SKM-1 treated with dmso at 0.1 percent for 144 hours (cell line): ENCODE measurements around the gene SYNDIG1L.
A peak's percentile ranks its signal among the peaks of the same experiment; 100 is the strongest.
"Not testable (repeated sequence)": the region's sequence is repeated elsewhere in the genome, so short reads cannot be mapped to it uniquely, and the experiment has no call there.

ENCODE experiments used
- DNase-seq: peaks from one replicate; lab custom pipeline; 2025; ENCODE audit not compliant: unreplicated experiment; lab: John Stamatoyannopoulos, UW

SYNDIG1L gene

DNA sequence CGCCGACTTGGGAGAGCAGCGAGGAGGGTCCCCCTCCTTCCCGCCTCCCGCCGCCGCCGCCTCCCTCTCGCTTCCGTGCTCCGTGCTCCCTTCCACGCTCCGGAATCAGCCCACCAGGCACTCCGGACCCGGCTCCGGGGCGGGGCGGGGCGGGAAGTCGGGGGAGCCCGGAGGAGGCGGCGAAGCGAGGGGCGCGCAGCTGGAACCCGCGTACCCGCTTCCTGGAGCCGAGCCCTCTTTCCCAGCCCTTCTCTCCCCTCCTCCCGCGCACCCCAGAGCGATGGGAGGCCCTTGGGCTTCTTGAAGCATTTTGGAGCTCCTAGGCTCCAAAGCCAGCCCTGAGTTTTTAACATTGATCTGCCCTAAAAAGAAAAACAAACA, at the start of gene SYNDIG1L:
Gene SYNDIG1L (minus strand): TSS at position 9 of the 381 bp plus-strand sequence. CDS start 16,466 bp downstream, outside the sequence.
- no peak for DNase-seq

- DNase-seq, result no peak
These were observed 49.7 kb upstream of the SYNDIG1L start for GRCh38 chr14:74475678-74476077.

DNA sequence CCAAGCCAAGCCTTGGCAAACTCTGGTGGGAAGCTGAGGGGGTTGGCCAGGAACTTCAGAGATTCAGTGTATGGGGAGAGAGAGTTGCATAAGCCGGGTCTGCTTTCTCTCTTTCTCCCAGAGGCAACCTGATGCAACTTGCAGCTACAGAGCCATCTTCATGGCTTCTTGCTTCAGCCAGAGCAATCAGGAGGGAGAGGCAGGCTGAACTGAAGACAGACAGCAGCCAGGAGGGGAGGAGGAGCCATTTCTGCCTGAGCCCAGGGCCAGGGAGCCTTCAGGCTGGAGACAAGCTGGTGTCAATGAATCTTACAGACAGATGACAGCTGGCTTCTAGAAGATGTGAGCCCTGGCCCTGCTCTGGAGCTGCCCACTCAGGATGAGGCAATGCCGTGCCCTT, 48.4 kb upstream of the SYNDIG1L start:
- DNase-seq, result no peak

GRCh38 chr14:74472601-74473000, 46.6 kb upstream of the SYNDIG1L start:
- DNase-seq, result no peak

DNA sequence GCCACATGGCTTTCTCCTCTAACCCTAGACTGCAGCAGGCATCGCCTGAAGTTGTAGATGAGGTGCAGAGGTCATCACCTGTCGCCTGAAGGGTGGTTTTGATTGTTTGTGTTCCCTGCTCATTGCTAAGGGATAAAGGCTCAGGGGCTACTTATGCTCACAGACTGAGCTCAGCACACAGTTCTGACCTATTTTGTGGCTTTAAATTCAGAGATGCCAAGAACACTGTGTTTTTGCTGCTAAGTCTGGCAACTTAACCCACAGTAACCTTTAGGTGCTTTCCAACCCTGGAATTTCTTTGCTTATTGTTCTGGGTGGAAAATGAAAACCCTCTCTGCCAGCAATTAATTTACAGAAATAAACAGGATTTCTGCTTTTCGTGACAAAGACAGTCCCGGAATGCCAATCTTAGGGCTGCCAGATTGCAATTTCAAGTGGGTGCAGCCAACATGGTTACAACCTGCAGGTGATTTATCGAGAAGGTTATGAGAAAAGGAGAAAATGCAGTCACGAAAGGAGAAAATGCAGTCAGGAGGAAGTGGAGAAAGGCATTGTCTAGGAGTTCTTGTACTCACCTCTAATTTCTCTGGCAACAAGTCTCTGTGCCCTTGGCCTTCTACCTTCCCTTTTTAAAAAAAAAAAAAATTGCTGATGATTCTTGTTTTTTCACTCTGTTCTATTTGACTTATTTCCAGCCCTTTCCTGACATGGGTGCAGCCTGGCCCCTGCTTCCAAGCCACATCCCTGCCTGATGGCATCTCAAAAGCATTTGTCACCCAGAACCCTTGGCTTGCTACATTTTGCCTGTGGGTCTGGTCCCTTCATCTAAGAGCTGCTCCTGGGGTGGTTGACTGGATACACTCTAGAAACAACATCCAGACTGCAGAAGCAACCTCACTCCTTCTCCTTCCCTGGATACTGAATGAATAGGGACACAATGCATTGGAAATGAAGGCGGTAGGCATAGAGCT, 43.8 kb upstream of the SYNDIG1L start:
- no peak for DNase-seq

DNA sequence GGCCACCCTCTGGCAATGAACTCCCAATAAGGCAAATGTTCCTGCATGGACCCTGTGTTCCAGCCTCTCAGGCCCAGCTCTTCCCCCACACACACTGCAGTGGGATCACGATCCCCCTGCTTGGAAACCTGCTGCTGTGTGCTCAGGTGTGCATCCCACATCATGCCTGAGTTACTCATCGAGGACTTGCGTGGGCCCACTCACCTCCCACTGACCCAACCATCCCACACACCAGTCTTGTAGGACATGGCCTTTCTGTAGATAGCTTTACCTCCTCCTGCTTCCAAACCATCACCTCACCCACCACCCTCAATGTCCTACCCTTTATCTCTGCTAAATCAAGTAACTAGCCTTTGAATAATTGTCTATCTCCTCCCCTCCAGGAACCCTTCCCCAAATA, 42.5 kb upstream of the SYNDIG1L start:
- no peak for DNase-seq

DNA sequence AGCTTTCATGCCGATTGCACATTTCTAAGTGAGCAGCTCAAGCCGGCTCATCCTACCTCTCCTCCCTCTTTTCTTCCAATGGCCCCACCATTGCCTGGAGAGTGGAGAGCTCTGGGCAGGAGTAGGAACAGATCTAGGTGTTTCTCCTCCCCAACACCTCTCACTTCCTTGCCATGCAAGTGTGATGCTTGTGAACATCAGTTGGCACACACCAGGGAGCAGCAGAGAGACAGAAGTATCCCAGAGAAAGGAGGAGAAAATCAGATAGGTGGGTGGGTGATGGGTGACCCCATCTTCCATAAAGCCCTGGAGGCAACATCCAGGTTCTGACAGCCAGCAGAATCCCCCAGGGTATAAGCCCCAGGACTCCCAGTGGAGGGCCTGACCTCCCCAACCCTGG, 39.3 kb upstream of the SYNDIG1L start:
- DNase-seq, result no peak

DNA sequence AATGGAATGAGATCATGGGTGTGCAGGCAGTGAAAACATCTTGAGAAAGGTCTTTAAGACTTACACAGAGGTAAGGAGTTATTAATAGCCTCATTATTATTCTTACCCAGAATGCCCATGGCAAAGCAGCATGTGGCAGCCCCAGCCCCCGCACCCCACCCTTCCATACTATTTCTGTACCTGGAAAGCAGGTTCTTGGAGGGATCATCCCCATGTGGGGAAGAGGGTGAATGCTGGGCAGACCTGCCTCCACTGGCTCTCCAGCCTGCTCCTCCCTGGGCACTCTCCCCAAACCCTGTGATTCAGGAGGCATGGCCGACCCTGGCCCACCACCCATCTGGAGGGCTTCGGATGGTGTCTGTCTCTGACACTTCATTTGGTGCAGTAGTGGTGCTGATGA, 38.8 kb upstream of the SYNDIG1L start:
- no peak for DNase-seq

GRCh38 chr14:74463697-74464096, 37.7 kb upstream of the SYNDIG1L start:
- DNase-seq, result no peak

- DNase-seq, result no peak
These were observed 37.0 kb upstream of the SYNDIG1L start for GRCh38 chr14:74462993-74463392.

- DNase-seq, result no peak
These were observed 34.0 kb upstream of the SYNDIG1L start for GRCh38 chr14:74459976-74460375.

DNA sequence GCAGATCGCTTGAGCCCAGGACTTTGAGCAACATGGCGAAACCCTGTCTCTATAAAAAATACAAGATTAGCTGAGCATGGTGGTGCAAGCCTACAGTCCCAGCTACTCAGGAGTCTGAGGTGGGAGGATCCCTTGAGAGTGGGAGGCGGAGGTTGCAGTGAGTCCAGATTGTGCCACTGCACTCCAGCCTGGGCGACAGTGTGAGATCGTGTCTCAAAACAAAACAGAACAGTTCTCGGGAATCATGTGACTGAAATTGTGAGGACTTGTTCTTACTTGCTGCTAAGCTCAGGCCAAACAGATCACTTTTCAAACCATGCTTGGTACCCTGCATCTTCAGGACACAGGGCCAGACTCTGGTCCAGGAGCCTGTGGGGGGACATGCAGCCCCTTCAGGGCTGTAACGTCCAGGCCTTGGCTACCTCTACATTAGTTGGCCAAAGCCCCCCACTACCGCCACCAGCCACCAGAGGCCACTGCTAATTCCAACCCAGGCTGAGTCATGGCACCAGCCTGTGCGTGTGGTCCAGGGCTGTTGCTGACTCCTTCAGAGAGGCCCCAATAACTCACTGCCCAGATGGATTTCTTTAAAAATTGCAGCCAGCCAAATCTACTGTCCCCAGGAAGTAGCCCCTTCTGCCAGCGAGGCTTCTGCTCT, 33.4 kb upstream of the SYNDIG1L start:
- DNase-seq, result no peak

DNA sequence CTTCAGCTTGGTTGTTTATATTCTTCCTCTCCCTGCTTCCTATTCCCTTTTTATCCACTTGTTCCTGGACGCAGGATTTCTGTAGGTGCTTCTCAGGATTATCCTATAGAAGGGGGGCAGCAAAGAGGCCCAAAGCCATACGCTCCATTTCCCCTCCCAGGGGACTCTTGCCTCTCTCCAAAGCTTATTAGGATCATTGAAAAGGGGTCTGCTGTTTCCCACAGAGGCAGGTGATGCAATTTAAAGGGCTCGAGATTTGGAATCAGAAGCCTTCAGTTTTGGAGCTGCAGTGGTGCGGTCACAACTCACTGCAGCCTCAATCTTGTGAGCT, 31.5 kb upstream of the SYNDIG1L start:
- DNase-seq, result no peak

DNA sequence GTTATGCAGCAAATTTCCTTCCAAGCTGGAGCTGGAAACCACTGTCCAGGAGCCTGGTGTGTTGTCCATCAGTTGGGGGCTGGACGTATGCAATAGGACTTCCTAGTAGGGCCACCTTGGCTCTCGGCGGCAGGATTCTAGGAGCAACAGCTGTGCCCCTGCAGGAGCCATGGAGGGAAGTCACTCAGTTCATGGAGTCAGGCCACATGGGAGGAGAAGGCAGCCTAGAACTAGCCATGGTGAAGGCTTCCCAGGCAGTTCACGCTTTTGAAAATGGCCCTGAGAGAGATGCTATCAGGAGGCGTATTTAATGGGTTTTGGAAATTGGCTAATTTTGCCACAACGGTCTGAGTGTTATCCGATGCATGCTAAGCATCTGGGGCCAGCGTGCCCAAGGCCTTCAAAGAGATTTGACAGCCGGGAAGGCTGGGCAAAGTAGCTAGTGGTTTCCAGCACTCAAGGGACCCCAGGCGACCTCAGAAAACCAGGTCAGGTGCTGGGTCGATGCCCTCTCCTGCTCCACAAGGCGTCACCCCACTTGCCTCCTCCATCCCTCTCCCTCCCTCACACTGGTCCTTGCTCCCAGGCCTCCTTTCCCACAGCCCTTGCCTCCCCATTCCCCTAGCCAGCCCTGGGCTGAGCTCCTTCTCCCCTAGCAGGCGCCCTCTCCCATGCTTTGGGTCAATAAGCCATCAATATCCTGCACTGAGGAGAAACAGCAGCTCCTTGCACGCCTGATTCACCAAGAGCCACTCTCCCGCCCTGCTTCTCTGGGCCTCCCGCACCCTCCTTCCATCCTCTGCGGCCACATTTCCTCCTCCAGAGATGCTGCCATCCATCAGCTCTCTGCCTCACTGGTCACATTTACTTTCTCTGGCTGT, 30.9 kb upstream of the SYNDIG1L start:
- no peak for DNase-seq

GRCh38 chr14:74454397-74454796, 28.4 kb upstream of the SYNDIG1L start:
- not testable (repeated sequence) for DNase-seq

GRCh38 chr14:74444866-74445265, 18.9 kb upstream of the SYNDIG1L start:
- no peak for DNase-seq

- no peak for DNase-seq
These were observed 16.7 kb upstream of the SYNDIG1L start for GRCh38 chr14:74442757-74443156.

DNA sequence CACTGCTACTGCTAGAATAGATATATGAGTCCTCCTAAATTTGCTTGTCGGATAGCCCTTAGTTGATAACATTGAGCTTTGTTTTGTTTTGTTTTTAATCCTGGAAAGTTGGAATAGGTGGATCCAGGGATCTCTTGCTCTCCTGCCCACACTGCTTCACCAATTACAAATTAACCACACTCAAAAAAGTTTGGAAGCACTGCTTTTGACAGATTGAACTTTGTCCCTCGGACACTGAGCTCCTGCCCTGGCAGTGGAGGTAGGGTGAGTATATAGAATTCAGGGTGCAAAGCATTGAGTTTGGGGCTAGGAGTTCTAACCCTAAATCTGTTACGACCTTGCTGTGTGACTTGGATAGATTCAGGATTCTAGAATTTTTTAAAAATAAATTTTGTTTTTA, 15.1 kb upstream of the SYNDIG1L start:
- DNase-seq, result no peak

DNA sequence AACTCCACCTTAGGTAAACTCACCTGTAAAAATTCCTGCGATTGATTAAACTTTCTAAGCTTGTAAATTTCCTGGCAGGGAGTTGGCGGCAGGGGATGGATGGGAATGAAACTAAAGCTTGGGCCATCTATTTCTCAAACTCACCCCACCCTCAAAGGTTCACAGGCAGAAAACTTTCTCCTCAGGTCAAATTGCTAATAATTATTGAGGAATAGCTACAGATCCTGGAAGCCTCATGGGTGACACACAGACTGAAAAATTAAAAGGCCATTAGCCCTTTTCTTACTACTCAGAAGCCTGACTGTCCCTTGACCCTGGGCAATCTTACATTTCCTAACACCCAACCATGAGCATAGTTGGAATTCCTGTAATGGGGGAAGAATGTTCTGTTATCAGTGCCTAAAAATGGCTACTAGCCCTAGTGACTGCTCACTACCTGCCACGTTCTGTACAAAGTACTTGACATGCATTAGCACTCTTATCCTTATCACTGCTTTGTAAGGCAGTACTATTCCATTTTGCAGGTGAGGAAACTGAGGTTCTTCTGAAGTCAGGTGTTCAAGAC, 12.4 kb upstream of the SYNDIG1L start:
- DNase-seq, result no peak

DNA sequence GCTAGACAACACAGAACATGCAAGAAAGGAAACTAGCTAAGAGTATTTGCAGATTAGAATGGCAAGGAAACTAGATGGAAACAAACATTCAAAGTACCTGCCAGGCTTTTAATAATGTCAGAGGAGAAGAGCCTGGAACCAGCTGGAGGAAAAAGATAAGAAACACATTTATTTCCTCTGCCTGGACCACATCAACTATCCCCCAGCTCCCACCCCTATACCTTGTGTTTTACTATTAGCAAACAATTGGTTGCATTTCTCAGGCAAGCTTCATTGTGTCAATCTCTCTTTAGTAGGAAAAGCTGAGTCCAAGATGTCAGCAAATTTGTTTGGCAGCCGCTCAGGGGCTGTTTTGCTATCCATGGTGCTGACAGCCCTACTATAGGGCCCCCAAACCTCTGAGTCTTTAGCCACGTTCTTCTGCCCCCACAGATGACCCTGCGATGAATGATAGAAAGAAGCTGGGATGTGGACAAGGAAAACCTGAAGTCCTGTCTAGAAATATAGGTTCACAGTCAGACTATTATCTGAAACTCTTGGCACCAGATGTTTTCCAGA, 11.6 kb upstream of the SYNDIG1L start:
- DNase-seq, result no peak

DNA sequence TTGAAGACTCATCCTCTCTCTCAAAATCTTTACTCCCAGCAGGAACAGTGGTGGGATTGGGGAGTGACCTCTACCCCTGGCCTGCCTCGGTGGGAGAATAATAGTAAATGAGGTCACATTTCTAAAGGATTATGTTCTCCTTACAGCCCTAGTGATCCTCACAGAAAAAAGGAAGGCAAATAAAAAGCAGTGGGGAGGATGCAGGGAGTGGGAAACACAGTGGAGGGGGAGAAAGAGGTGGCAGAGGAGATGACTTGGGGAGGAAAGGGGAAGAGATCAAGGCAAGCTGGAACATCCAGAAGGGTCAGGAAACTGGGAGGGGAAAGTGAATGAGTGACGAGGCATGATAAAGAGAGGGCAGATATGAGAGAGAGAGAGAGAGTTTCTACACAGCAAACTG, 8.3 kb upstream of the SYNDIG1L start:
- peak; percentile 26 for DNase-seq
